ENCODE results near the gene SP2. TPM values are rescaled to one million over a fixed set of nuclear protein-coding genes. Genes with fewer than 3 reads are reported as not detected.

SP2 gene
- total and polyA plus RNA-seq, 2 of the 13 experiments (the other 11 are each of a cell fraction or from before 2014, with no cell fraction given) = 1.4 to 4.8 TPM

- TF ChIP-seq TSC22D2 (CRISPR knock-in tag; IDR thresholded peaks at IDR 0.05; ENCODE audit: borderline replicate concordance) (no peak), ZSCAN9 (CRISPR knock-in tag; IDR thresholded peaks at IDR 0.05; ENCODE audit: borderline replicate concordance) (0 out of 2 replicates have a peak, but pooled peaks have one; percentile 41), GTF3A (CRISPR knock-in tag; conservative IDR thresholded peaks at IDR 0.05) (peak; percentile 67; the same call in 1 of the 2 replicates), MAZ (IDR thresholded peaks at IDR 0.05; ENCODE audit: borderline replicate concordance, low read depth, low read length) (peak; percentile 99), MAZ (CRISPR knock-in tag; IDR thresholded peaks at IDR 0.05; ENCODE audit: low read depth) (peak; percentile 73), NFATC3 (CRISPR knock-in tag; IDR thresholded peaks at IDR 0.05) (no peak; the same call in 1 of the 2 replicates), TERF1 (CRISPR knock-in tag; IDR thresholded peaks at IDR 0.05) (peak; percentile 75; the same call in 1 of the 2 replicates), ZNF770 (CRISPR knock-in tag; IDR thresholded peaks at IDR 0.05) (peak; percentile 61; the same call in 1 of the 2 replicates), ZNF230 (CRISPR knock-in tag; IDR thresholded peaks at IDR 0.05) (peak; percentile 25; the same call in 1 of the 2 replicates), MATR3 (CRISPR knock-in tag; IDR thresholded peaks at IDR 0.05) (no peak), SAP130 (CRISPR knock-in tag; IDR thresholded peaks at IDR 0.05; ENCODE audit: low read depth) (peak; percentile 82; the same call in 1 of the 2 replicates), BCL6 (CRISPR knock-in tag; IDR thresholded peaks at IDR 0.05) (peak; percentile 36; the same call in 1 of the 2 replicates), RBM39 (IDR thresholded peaks at IDR 0.05; ENCODE audit: low read depth, low read length, poor library complexity, severe bottlenecking) (peak; percentile 89), ZNF451 (CRISPR knock-in tag; IDR thresholded peaks at IDR 0.05) (peak; percentile 48; the same call in 1 of the 2 replicates), MXD1 (CRISPR knock-in tag; IDR thresholded peaks at IDR 0.05) (peak; percentile 77), NFKBIZ (CRISPR knock-in tag; IDR thresholded peaks at IDR 0.05) (peak; percentile 2; the same call in 1 of the 2 replicates), MYPOP (CRISPR knock-in tag; IDR thresholded peaks at IDR 0.05) (peak; percentile 37; the same call in 1 of the 2 replicates), KDM4B (CRISPR knock-in tag; IDR thresholded peaks at IDR 0.05) (peak; percentile 69; the same call in 1 of the 2 replicates), ZNF619 (CRISPR knock-in tag; IDR thresholded peaks at IDR 0.05) (no peak), MIER3 (CRISPR knock-in tag; IDR thresholded peaks at IDR 0.05; ENCODE audit: borderline replicate concordance) (peak; percentile 20; the same call in 1 of the 2 replicates), ZNF343 (CRISPR knock-in tag; IDR thresholded peaks at IDR 0.05) (peak; percentile 4; the same call in 1 of the 2 replicates), CENPT (CRISPR knock-in tag; IDR thresholded peaks at IDR 0.05; ENCODE audit: low read depth) (peak; percentile 63; the same call in 1 of the 2 replicates), ARID2 (CRISPR knock-in tag; IDR thresholded peaks at IDR 0.05; ENCODE audit: borderline replicate concordance) (peak; percentile 30), ZNF205 (CRISPR knock-in tag; IDR thresholded peaks at IDR 0.05) (peak; percentile 19; the same call in 1 of the 2 replicates)
Measured at GRCh38 chr17:47895856-47896671, at the start of gene SP2 (continued).

All from HepG2 (cell line).